DMS153 treated with DMSO at 0.1 percent for 48 hours (cell line): ENCODE measurements around the gene RBKS.

Source experiments
- DNase-seq: peaks from one replicate; lab custom pipeline; 2025; ENCODE audit not compliant: unreplicated experiment; lab: John Stamatoyannopoulos, UW

The RBKS gene

GRCh38 chr2:27738349-27739057, 151.7 kb downstream of the RBKS start:
- no peak for DNase-seq

GRCh38 chr2:27737676-27738348, 152.4 kb downstream of the RBKS start:
- DNase-seq, result no peak

- DNase-seq, result no peak
Measured at GRCh38 chr2:27736890-27737204, 153.3 kb downstream of the RBKS start.

- no peak for DNase-seq
Measured at GRCh38 chr2:27736031-27736889, 153.9 kb downstream of the RBKS start.

- DNase-seq, result peak; percentile 42
Measured at GRCh38 chr2:27735263-27735904, 154.8 kb downstream of the RBKS start.

GRCh38 chr2:27734305-27734704, 155.9 kb downstream of the RBKS start:
- no peak for DNase-seq
